PFSK-1 (cell line): ENCODE measurements around the gene FRMD4B.

Experiments
- FOXP2 ChIP-seq: optimal IDR thresholded peaks from 2 replicates; pipeline ENCODE3; 2011; ENCODE audit warnings: borderline replicate concordance, control low read depth, inconsistent platforms; ENCODE audit not compliant: insufficient read depth; ENCODE audit errors: extremely low read length, extremely low read depth
- POLR2AphosphoS5 ChIP-seq: IDR thresholded peaks from 2 replicates; pipeline ENCODE4 v1.6.1; 2012; ENCODE audit warnings: low read depth, mild to moderate bottlenecking, control low read depth, low read length, moderate library complexity
- SIN3A ChIP-seq: IDR thresholded peaks from 2 replicates; pipeline ENCODE4 v1.6.1; 2012; ENCODE audit warnings: mild to moderate bottlenecking, low read length, moderate library complexity, borderline replicate concordance; ENCODE audit not compliant: insufficient read depth
- TAF1 ChIP-seq: IDR thresholded peaks from 2 replicates; pipeline ENCODE4 v1.6.1; 2012; ENCODE audit warnings: low read length, control low read depth, borderline replicate concordance; ENCODE audit not compliant: insufficient read depth
- TF ChIP-seq, protein P1 (sequence below), 2 experiments: IDR thresholded peaks; 2 replicates each; pipeline versions ENCODE4 v1.6.1 to v1.8.0; 2011 to 2012; ENCODE audit warnings: low read depth in 2 of 2, low read length in 2 of 2, control low read depth in 1 of 2, inconsistent platforms in 1 of 2, mild to moderate bottlenecking in 1 of 2, moderate library complexity in 1 of 2; ENCODE audit not compliant: insufficient read depth in 1 of 2

FRMD4B gene

DNA sequence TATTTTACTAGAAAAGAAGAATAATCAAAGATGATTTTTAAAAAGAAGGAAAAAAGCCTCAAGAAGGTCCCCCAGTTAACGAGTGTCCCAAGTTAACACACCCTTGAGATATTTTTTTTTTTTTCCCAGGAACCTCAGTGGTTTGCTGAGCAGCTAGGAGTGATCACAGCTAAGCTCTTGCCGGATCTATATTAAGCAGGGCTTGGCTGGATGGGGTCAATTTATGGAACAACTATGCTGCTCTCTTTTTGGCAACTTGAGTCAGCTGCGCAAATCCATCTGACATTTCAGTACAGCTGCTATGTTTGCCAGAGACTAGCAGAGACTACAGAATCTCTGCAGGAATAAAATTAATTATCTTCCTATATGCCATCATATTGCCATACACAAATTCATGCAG is 263.5 kb downstream of the FRMD4B start, which contains the start of gene LMOD3:
Gene LMOD3, minus strand, starts transcription at position 193 of the 400 bp plus-strand sequence. CDS start 209 bp downstream, outside the sequence.
- no peak for TF ChIP-seq SIN3A
- TF ChIP-seq TAF1: no peak
- TF ChIP-seq, protein P1, sequence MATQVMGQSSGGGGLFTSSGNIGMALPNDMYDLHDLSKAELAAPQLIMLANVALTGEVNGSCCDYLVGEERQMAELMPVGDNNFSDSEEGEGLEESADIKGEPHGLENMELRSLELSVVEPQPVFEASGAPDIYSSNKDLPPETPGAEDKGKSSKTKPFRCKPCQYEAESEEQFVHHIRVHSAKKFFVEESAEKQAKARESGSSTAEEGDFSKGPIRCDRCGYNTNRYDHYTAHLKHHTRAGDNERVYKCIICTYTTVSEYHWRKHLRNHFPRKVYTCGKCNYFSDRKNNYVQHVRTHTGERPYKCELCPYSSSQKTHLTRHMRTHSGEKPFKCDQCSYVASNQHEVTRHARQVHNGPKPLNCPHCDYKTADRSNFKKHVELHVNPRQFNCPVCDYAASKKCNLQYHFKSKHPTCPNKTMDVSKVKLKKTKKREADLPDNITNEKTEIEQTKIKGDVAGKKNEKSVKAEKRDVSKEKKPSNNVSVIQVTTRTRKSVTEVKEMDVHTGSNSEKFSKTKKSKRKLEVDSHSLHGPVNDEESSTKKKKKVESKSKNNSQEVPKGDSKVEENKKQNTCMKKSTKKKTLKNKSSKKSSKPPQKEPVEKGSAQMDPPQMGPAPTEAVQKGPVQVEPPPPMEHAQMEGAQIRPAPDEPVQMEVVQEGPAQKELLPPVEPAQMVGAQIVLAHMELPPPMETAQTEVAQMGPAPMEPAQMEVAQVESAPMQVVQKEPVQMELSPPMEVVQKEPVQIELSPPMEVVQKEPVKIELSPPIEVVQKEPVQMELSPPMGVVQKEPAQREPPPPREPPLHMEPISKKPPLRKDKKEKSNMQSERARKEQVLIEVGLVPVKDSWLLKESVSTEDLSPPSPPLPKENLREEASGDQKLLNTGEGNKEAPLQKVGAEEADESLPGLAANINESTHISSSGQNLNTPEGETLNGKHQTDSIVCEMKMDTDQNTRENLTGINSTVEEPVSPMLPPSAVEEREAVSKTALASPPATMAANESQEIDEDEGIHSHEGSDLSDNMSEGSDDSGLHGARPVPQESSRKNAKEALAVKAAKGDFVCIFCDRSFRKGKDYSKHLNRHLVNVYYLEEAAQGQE (IDR thresholded peaks at IDR 0.05; ENCODE audit: insufficient read depth in 1 of 2, low read depth in 2 of 2, low read length in 2 of 2): no peak
- no peak for TF ChIP-seq POLR2AphosphoS5
- no peak for TF ChIP-seq FOXP2

DNA sequence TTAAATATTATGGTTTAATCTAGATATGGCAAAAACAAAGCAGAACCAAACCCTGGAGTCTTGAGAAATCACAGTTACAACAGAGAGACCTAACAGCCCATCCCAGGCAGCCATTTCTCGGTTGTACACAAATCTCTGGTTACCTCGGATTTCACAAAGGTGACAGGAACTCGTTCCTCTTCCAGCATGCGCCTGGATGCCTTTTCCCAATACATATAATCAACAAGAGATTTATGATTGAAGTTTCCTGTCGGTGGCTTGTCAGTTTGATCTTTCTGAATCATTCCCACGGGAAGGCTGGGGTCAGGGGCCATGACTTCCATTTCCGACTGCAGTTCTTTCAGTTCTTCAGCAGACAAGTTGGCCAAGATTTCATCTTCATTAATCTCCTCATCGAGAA is 263.9 kb downstream of the FRMD4B start:
- TF ChIP-seq POLR2AphosphoS5 (no peak), TAF1 (no peak), SIN3A (no peak), FOXP2 (no peak)
- TF ChIP-seq, protein P1 (IDR thresholded peaks at IDR 0.05; ENCODE audit: insufficient read depth in 1 of 2, low read depth in 2 of 2, low read length in 2 of 2): no peak

DNA sequence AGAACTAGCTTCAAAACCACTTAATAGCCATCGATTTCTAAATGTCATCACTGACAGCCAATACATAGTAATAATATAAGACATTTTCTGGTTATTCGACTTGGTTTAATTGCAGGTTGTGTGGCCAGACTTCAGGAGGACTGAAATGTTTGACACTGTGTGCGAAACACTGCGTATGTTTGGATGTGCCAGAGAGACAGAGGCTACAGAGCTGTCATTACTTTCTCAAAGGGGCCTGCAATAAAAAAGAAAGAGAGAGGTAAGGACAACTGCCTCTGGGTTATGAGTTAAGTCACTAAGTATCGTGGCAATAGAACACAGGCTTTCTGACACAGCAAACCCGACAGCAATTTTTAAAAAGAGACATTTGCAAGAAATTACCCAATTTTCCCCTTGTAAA is 264.4 kb downstream of the FRMD4B start:
- TF ChIP-seq, protein P1 (IDR thresholded peaks at IDR 0.05; ENCODE audit: insufficient read depth in 1 of 2, low read depth in 2 of 2, low read length in 2 of 2): no peak
- TF ChIP-seq POLR2AphosphoS5 (no peak), TAF1 (no peak), SIN3A (no peak)

DNA sequence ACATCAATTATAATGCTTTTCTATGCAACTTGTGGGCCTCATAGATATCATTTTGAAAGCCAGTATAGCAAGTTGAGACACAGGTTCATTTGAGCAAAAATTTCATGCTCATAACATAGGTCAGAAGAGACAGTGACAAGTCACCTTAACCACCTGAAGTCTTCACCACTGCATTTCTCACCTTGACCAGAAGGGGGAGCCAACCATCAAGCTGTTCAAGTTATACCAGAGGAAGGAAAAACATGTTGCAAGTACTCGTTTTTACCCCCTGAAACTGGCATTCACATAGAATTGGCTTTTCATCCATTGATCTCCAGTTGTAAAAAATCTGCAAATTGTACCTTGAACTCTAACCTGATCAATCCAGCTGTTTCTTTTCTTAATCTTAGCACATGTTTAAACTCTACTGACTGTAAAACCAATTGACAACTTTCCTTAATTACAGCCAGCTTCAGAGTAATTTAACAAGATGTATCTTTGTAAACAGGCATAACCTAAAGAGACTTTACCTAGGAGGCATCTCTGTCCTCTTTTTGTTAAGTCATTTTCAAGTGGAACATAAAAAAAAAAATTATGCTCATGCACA is 264.9 kb downstream of the FRMD4B start:
- TF ChIP-seq POLR2AphosphoS5 (no peak), SIN3A (no peak), FOXP2 (no peak), TAF1 (no peak)
- TF ChIP-seq, protein P1 (IDR thresholded peaks at IDR 0.05; ENCODE audit: insufficient read depth in 1 of 2, low read depth in 2 of 2, low read length in 2 of 2): no peak
